Measurements from ENCODE around the gene ERH. TPM values are rescaled to one million over a fixed set of nuclear protein-coding genes. Genes with fewer than 3 reads are reported as not detected.

ERH gene
- total RNA-seq, 4 donors from 2014 or later = 54.0 to 102 (median 79.5) TPM

GRCh38 chr14:69344171-69344570 lies 53.9 kb downstream of the ERH start:
- 90 to 98% methylated on average over 3 of the region's 3 CpGs for WGBS, 2 donors
- no peak overlapping the region for H3K4me3 ChIP-seq
- no peaks in the 10 kb centered on the region for H3K9me3 ChIP-seq
- no peak for TF ChIP-seq CTCF (IDR thresholded peaks at IDR 0.05)
- no peak for TF ChIP-seq POLR2A (IDR thresholded peaks at IDR 0.05)
- H3K36me3 ChIP-seq = no peaks in the 10 kb centered on the region
- H3K27me3 ChIP-seq = peaks cover 0 to 23% (median 0%) of the 10 kb centered on the region in 4 donors
- intact Hi-C loops (cut with DNase I) = no loop called here
- no peak for DNase-seq
- H3K4me1 ChIP-seq = peaks cover 0 to 15% (median 0%) of the 10 kb centered on the region in 3 donors
- H3K27ac ChIP-seq = no peak overlapping the region

- Histone ChIP-seq H3K27ac (no peak overlapping the region), H3K9me3 (no peaks in the 10 kb centered on the region), H3K4me1 (peaks cover 0 to 15% (median 0%) of the 10 kb centered on the region in 3 donors), H3K4me3 (no peak overlapping the region), H3K36me3 (no peaks in the 10 kb centered on the region), H3K27me3 (peaks cover 0 to 27% (median 0%) of the 10 kb centered on the region in 4 donors)
- TF ChIP-seq POLR2A (IDR thresholded peaks at IDR 0.05) (no peak), CTCF (IDR thresholded peaks at IDR 0.05) (no peak)
- WGBS, 2 donors = 44 to 46% methylated on average over 8 of the region's 8 CpGs
- intact Hi-C loops (cut with DNase I) = no loop called here
- DNase-seq = no peak
These were observed 55.1 kb downstream of the ERH start for GRCh38 chr14:69342928-69343525.

DNA sequence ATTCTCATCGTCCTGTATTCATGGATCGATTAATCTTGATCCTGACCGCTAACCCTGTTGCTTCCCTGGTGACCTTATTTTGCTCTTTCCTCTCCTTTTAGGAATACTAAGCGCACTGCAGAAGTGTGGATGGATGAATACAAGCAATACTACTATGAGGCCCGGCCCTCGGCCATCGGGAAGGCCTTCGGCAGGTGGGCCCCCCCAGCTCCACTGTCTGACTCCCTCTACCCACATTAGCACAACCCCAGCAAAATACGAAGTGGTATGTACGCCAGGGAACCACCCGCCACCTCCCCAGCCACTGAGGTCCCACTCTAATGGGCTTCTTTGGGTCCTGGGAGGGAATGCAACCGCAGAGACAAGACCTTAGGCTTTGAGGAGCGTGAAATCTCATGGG lies 58.7 kb downstream of the ERH start:
- Histone ChIP-seq H3K4me1 (peaks cover 5 to 37% (median 7%) of the 10 kb centered on the region in 3 donors), H3K27ac (no peak overlapping the region), H3K27me3 (peaks cover 0 to 20% (median 0%) of the 10 kb centered on the region in 4 donors), H3K36me3 (no peaks in the 10 kb centered on the region), H3K4me3 (no peak overlapping the region), H3K9me3 (no peaks in the 10 kb centered on the region)
- no peak for DNase-seq
- WGBS, 2 donors = 92 to 93% methylated on average over 13 of the region's 13 CpGs
- intact Hi-C loops (cut with DNase I) = no loop called here
- TF ChIP-seq POLR2A (IDR thresholded peaks at IDR 0.05) (no peak), CTCF (IDR thresholded peaks at IDR 0.05) (no peak)

GRCh38 chr14:69337984-69338383 lies 60.1 kb downstream of the ERH start:
- no peak for DNase-seq
- H3K27me3 ChIP-seq = peaks cover 0 to 20% (median 0%) of the 10 kb centered on the region in 4 donors
- H3K9me3 ChIP-seq = no peaks in the 10 kb centered on the region
- intact Hi-C loops (cut with DNase I) = no loop called here
- TF ChIP-seq POLR2A (IDR thresholded peaks at IDR 0.05) = no peak
- no peak for TF ChIP-seq CTCF (IDR thresholded peaks at IDR 0.05)
- peaks cover 5 to 28% (median 7%) of the 10 kb centered on the region in 3 donors for H3K4me1 ChIP-seq
- H3K36me3 ChIP-seq = no peaks in the 10 kb centered on the region
- WGBS, 2 donors = 91 to 94% methylated on average over 5 of the region's 5 CpGs
- no peak overlapping the region for H3K27ac ChIP-seq
- H3K4me3 ChIP-seq = no peak overlapping the region

- no peaks in the 10 kb centered on the region for H3K9me3 ChIP-seq
- 6 to 43% methylated on average over 5 to 6 of the region's 6 CpGs for WGBS, 2 donors
- no peak overlapping the region for H3K27ac ChIP-seq
- peaks cover 0 to 11% (median 0%) of the 10 kb centered on the region in 4 donors for H3K27me3 ChIP-seq
- H3K4me3 ChIP-seq = no peak overlapping the region
- peaks cover 5 to 23% (median 7%) of the 10 kb centered on the region in 3 donors for H3K4me1 ChIP-seq
- no peak for TF ChIP-seq POLR2A (IDR thresholded peaks at IDR 0.05)
- TF ChIP-seq CTCF (IDR thresholded peaks at IDR 0.05) = no peak
- intact Hi-C loops (cut with DNase I) = no loop called here
- no peak for DNase-seq
- no peaks in the 10 kb centered on the region for H3K36me3 ChIP-seq
These were observed 62.7 kb downstream of the ERH start for GRCh38 chr14:69335371-69335771.
